ENCODE results near the gene ZGPAT. TPM values are rescaled to one million over a fixed set of nuclear protein-coding genes. Genes with fewer than 3 reads are reported as not detected.

Gene ZGPAT
- total RNA-seq, 4 donors from 2014 or later: 29.1 to 346 (median 76.5) TPM

GRCh38 chr20:63690898-63691710, 16.7 kb upstream of the ZGPAT start:
- DNase-seq: no peak
- TF ChIP-seq POLR2A (IDR thresholded peaks at IDR 0.05) (peak; percentile 26), EP300 (IDR thresholded peaks at IDR 0.05; ENCODE audit: low read depth) (no peak), POLR2AphosphoS5 (IDR thresholded peaks at IDR 0.05) (peak in 1 of 3 donors; percentile 15)
- Histone ChIP-seq H3K9me3 (no peaks in the 10 kb centered on the region), H3K36me3 (no peaks in the 10 kb centered on the region), H3K27me3 (no peaks in the 10 kb centered on the region), H3K4me3 (no peak overlapping the region), H3K27ac (peak overlapping the region in 3 of 4 donors; percentile 11 to 24 (median 19)), H3K4me1 (peaks cover 25 to 61% (median 54%) of the 10 kb centered on the region in 4 donors)
- intact Hi-C loops (cut with DNase I; ENCODE audit: low total_unique reads) (no loop called here), in situ Hi-C loops (cut with MboI; ENCODE audit: low pct_ligation_motif_present in 1 of 4, low pct_unique_long_range_greater_than_20kb in 1 of 4, low sequenced_read_pairs in 3 of 4) (no loop called here)
- 71% methylated on average over 24 of the region's 24 CpGs; no CpG with 5 or more reads in 1 of the 2 donors for WGBS, 2 donors (ENCODE audit: low coverage in 1 of 2)

GRCh38 chr20:63691711-63692435, 16.0 kb upstream of the ZGPAT start:
- no peaks in the 10 kb centered on the region for H3K36me3 ChIP-seq
- no peak for TF ChIP-seq POLR2AphosphoS5 (IDR thresholded peaks at IDR 0.05)
- peak; percentile 13 for TF ChIP-seq POLR2A (IDR thresholded peaks at IDR 0.05)
- H3K27ac ChIP-seq: peak overlapping the region; percentile 11 to 24 (median 16)
- WGBS, 2 donors (ENCODE audit: low coverage in 1 of 2): 51 to 71% methylated on average over 3 to 15 of the region's 21 CpGs
- intact Hi-C loops (cut with DNase I; ENCODE audit: low total_unique reads): no loop called here
- H3K27me3 ChIP-seq: no peaks in the 10 kb centered on the region
- no peaks in the 10 kb centered on the region for H3K9me3 ChIP-seq
- in situ Hi-C loops (cut with MboI; ENCODE audit: low pct_ligation_motif_present in 1 of 4, low pct_unique_long_range_greater_than_20kb in 1 of 4, low sequenced_read_pairs in 3 of 4): no loop called here
- no peak for DNase-seq
- H3K4me3 ChIP-seq: no peak overlapping the region
- peaks cover 26 to 61% (median 55%) of the 10 kb centered on the region in 4 donors for H3K4me1 ChIP-seq

- TF ChIP-seq CTCF (IDR thresholded peaks at IDR 0.05) (no peak), EP300 (IDR thresholded peaks at IDR 0.05; ENCODE audit: low read depth) (no peak), POLR2A (IDR thresholded peaks at IDR 0.05) (no peak), POLR2AphosphoS5 (IDR thresholded peaks at IDR 0.05) (no peak)
- WGBS, 2 donors (ENCODE audit: low coverage in 1 of 2): 62 to 63% methylated on average over 3 to 19 of the region's 20 CpGs
- Histone ChIP-seq H3K4me1 (peaks cover 26 to 61% (median 55%) of the 10 kb centered on the region in 4 donors), H3K27me3 (no peaks in the 10 kb centered on the region), H3K9me3 (no peaks in the 10 kb centered on the region), H3K4me3 (no peak overlapping the region), H3K36me3 (no peaks in the 10 kb centered on the region), H3K27ac (peak overlapping the region in 3 of 4 donors; percentile 9 to 24 (median 13))
- DNase-seq: no peak
- intact Hi-C loops (cut with DNase I; ENCODE audit: low total_unique reads) (no loop called here), in situ Hi-C loops (cut with MboI; ENCODE audit: low pct_ligation_motif_present in 1 of 4, low pct_unique_long_range_greater_than_20kb in 1 of 4, low sequenced_read_pairs in 3 of 4) (no loop called here)
Measured at GRCh38 chr20:63692436-63693082, 15.3 kb upstream of the ZGPAT start.

- Histone ChIP-seq H3K4me3 (no peak overlapping the region), H3K27ac (peak overlapping the region in 1 of 4 donors; percentile 24), H3K4me1 (peaks cover 23 to 62% (median 53%) of the 10 kb centered on the region in 4 donors), H3K27me3 (no peaks in the 10 kb centered on the region), H3K36me3 (no peaks in the 10 kb centered on the region), H3K9me3 (no peaks in the 10 kb centered on the region)
- 91% methylated on average over 10 of the region's 10 CpGs; no CpG with 5 or more reads in 1 of the 2 donors for WGBS, 2 donors (ENCODE audit: low coverage in 1 of 2)
- no peak for DNase-seq
- intact Hi-C loops (cut with DNase I; ENCODE audit: low total_unique reads) (no loop called here), in situ Hi-C loops (cut with MboI; ENCODE audit: low pct_ligation_motif_present in 1 of 4, low pct_unique_long_range_greater_than_20kb in 1 of 4, low sequenced_read_pairs in 3 of 4) (no loop called here)
- TF ChIP-seq POLR2AphosphoS5 (IDR thresholded peaks at IDR 0.05) (no peak), CTCF (IDR thresholded peaks at IDR 0.05) (no peak), EP300 (IDR thresholded peaks at IDR 0.05; ENCODE audit: low read depth) (no peak), POLR2A (IDR thresholded peaks at IDR 0.05) (no peak)
Measured at GRCh38 chr20:63693083-63693732, 14.6 kb upstream of the ZGPAT start.

Data from transverse colon (tissue), 4 donors.